Astrocyte (in vitro differentiated cells and primary cell): Measurements from ENCODE around the gene PNMT.

Experiments
- CTCF ChIP-seq: IDR thresholded peaks from 2 replicates; pipeline ENCODE4 v1.5.1; 2011; ENCODE audit warnings: low read depth, mild to moderate bottlenecking, inconsistent platforms, low read length, moderate library complexity; ENCODE audit not compliant: insufficient read depth
- EZH2 ChIP-seq: IDR thresholded peaks from 2 replicates; pipeline ENCODE4 v1.6.1; 2012; ENCODE audit warnings: mild to moderate bottlenecking, low read length, inconsistent platforms; ENCODE audit not compliant: insufficient read depth

- no peak for TF ChIP-seq CTCF
- no peak for TF ChIP-seq EZH2
Observed at GRCh38 chr17:39658760-39659159, 9.5 kb upstream of the PNMT start.
